Lower leg skin (tissue), 3 donors: ENCODE measurements around the gene CAV1.

Experiments used
- POLR2A ChIP-seq, 2 donors: fragments of 450-650 bp; IDR thresholded peaks; one replicate each; pipeline ENCODE4 v1.6.1; 2016 to 2017; ENCODE audit warnings: antibody characterized with exemption in 2 of 2, mild to moderate bottlenecking in 1 of 2, moderate library complexity in 1 of 2
- TF ChIP-seq, protein P1 (sequence below), 3 donors: fragments of 450-650 bp; IDR thresholded peaks; one replicate each; pipeline ENCODE4 v1.5.1; 2016; ENCODE audit warnings: antibody characterized with exemption in 3 of 3, mild to moderate bottlenecking in 3 of 3, moderate library complexity in 2 of 3

DNA sequence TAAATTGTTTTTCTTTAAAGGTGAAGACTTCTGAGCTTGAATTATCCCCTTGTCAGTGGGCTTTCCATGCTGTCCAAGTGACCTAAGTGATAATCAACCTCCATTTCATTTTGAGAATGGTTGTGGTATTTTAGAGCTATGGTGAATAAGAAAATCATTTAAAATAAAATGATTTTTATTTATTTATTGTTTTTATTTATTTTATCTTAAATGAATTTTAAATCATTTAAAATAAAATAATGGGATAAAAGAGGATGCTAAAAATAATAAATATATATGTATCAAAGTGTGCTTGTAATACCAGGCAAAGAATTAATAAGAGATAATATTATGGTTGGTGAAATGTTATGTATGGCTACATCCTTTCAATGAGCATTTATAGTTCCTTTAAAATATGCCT lies 24.5 kb downstream of the CAV1 start:
- TF ChIP-seq, protein P1, sequence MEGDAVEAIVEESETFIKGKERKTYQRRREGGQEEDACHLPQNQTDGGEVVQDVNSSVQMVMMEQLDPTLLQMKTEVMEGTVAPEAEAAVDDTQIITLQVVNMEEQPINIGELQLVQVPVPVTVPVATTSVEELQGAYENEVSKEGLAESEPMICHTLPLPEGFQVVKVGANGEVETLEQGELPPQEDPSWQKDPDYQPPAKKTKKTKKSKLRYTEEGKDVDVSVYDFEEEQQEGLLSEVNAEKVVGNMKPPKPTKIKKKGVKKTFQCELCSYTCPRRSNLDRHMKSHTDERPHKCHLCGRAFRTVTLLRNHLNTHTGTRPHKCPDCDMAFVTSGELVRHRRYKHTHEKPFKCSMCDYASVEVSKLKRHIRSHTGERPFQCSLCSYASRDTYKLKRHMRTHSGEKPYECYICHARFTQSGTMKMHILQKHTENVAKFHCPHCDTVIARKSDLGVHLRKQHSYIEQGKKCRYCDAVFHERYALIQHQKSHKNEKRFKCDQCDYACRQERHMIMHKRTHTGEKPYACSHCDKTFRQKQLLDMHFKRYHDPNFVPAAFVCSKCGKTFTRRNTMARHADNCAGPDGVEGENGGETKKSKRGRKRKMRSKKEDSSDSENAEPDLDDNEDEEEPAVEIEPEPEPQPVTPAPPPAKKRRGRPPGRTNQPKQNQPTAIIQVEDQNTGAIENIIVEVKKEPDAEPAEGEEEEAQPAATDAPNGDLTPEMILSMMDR (IDR thresholded peaks at IDR 0.05), result no peak
- no peak for TF ChIP-seq POLR2A (IDR thresholded peaks at IDR 0.05)
